ENCODE results near the gene SEPHS2. TPM values are rescaled to one million over a fixed set of nuclear protein-coding genes. Genes with fewer than 3 reads are reported as not detected.
A peak's percentile ranks its signal among the peaks of the same experiment; 100 is the strongest.

SEPHS2 gene
- total RNA-seq, 2 experiments from 2014 or later = 51.8 to 54.0 TPM

- no peaks in the 10 kb centered on the region for H3K27me3 Mint-ChIP-seq
- DNase-seq (no peak), ATAC-seq (no peak)
- no peaks in the 10 kb centered on the region for H3K9me3 Mint-ChIP-seq
- H3K4me3 Mint-ChIP-seq = no peak overlapping the region
- CTCF ChIA-PET = interaction anchor here (0.7 to 3.1 kb wide), 5 partner anchors 14 to 217 kb away, joined by 3 to 19 read pairs (median 4); partner anchors contain the start of gene DCTPP1
- intact Hi-C loops (cut with micrococcal nuclease) = no loop called here
- peak overlapping the region; percentile 82 for H3K27ac Mint-ChIP-seq
- peaks cover 80% of the 10 kb centered on the region for H3K36me3 Mint-ChIP-seq (ENCODE audit: low read depth)
- POLR2A ChIA-PET = interaction anchor here (1.3 to 11.5 kb wide), 4 partner anchors 11 to 57 kb away, joined by 3 to 280 read pairs (median 4); no protein-coding TSS in a partner anchor
- H3K4me1 Mint-ChIP-seq (ENCODE audit: low read depth) = peaks cover 54% of the 10 kb centered on the region
- TF ChIP-seq, protein P1, sequence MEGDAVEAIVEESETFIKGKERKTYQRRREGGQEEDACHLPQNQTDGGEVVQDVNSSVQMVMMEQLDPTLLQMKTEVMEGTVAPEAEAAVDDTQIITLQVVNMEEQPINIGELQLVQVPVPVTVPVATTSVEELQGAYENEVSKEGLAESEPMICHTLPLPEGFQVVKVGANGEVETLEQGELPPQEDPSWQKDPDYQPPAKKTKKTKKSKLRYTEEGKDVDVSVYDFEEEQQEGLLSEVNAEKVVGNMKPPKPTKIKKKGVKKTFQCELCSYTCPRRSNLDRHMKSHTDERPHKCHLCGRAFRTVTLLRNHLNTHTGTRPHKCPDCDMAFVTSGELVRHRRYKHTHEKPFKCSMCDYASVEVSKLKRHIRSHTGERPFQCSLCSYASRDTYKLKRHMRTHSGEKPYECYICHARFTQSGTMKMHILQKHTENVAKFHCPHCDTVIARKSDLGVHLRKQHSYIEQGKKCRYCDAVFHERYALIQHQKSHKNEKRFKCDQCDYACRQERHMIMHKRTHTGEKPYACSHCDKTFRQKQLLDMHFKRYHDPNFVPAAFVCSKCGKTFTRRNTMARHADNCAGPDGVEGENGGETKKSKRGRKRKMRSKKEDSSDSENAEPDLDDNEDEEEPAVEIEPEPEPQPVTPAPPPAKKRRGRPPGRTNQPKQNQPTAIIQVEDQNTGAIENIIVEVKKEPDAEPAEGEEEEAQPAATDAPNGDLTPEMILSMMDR (IDR thresholded peaks at IDR 0.05) = no peak
These were observed 31.3 kb upstream of the SEPHS2 start for GRCh38 chr16:30476991-30477390.

DNA sequence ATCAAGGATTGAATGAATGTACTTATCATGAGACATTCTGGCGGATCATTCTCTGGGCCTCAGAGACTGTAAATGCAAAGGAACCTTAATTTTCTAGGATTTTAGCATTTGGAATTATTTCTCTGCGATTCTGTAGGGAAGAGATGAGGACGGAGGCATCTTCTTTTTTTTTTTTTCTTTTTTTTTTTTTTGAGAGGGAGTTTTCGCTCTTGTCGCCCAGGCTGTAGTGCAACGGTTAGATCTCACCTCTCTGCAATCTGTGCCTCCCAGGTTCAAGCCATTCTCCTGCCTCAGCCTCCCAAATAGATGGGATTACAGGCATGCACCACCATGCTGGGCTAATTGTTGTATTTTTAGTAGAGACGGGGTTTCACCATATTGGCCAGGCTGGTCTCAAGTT, 29.0 kb upstream of the SEPHS2 start:
- peaks cover 57% of the 10 kb centered on the region for H3K4me1 Mint-ChIP-seq (ENCODE audit: low read depth)

DNA sequence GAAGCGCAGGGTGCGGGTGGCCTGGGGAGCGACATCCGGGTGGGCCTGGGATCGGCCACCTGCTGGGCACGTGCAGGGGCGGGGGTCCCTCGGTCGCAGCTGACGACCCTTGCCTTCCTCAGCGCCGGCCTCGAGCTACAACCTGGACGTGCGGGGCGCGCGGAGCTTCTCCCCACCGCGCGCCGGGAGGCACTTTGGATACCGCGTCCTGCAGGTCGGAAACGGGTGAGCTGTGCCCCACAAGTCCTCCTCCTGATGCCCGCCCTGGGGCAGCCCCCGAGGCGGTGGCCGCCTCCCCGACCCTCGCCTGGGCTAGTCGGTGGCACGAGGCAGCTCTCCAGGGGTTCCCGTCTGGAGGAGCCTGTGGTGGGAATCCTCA, 28.4 kb upstream of the SEPHS2 start:
- CTCF ChIA-PET = interaction anchor here (1.1 to 7.5 kb wide), 7 partner anchors 10 to 44 kb away, joined by 3 to 55 read pairs (median 14); partner anchors contain the start of genes DCTPP1 and SEPHS2
- no peaks in the 10 kb centered on the region for H3K9me3 Mint-ChIP-seq
- H3K4me1 Mint-ChIP-seq (ENCODE audit: low read depth) = peaks cover 59% of the 10 kb centered on the region
- H3K27me3 Mint-ChIP-seq = no peaks in the 10 kb centered on the region
- ATAC-seq (no peak), DNase-seq (no peak)
- peak overlapping the region; percentile 91 for H3K27ac Mint-ChIP-seq
- TF ChIP-seq, protein P1 (IDR thresholded peaks at IDR 0.05) = no peak
- H3K36me3 Mint-ChIP-seq (ENCODE audit: low read depth) = peaks cover 59% of the 10 kb centered on the region
- POLR2A ChIA-PET = interaction anchor here (0.6 to 11.5 kb wide), 23 partner anchors 10 to 127 kb away, joined by 3 to 280 read pairs (median 5); partner anchors contain the start of genes DCTPP1, SEPHS2, ZNF48 and ZNF688
- intact Hi-C loops (cut with micrococcal nuclease) = loop anchor here (2.0 to 5.0 kb wide), 2 partner anchors 25 to 37 kb away; no protein-coding TSS in a partner anchor
- H3K4me3 Mint-ChIP-seq = peak overlapping the region; percentile 100

More for the DNA sequence above, 29.0 kb upstream of the SEPHS2 start:
- H3K9me3 Mint-ChIP-seq = no peaks in the 10 kb centered on the region
- no peaks in the 10 kb centered on the region for H3K27me3 Mint-ChIP-seq
- intact Hi-C loops (cut with micrococcal nuclease) = loop anchor here (2.0 to 5.0 kb wide), 2 partner anchors 26 to 37 kb away; no protein-coding TSS in a partner anchor
- DNase-seq = no peak
- peak overlapping the region; percentile 87 for H3K27ac Mint-ChIP-seq
- no peak for ATAC-seq
- POLR2A ChIA-PET = interaction anchor here (0.8 to 11.5 kb wide), 13 partner anchors 9 to 127 kb away, joined by 3 to 280 read pairs (median 4); partner anchors contain the start of genes DCTPP1, ZNF48 and ZNF747
- CTCF ChIA-PET = interaction anchor here (1.2 to 7.5 kb wide), 7 partner anchors 17 to 45 kb away, joined by 3 to 55 read pairs (median 19); partner anchors contain the start of genes DCTPP1 and SEPHS2
- H3K36me3 Mint-ChIP-seq (ENCODE audit: low read depth) = peaks cover 60% of the 10 kb centered on the region
- TF ChIP-seq, protein P1 (IDR thresholded peaks at IDR 0.05) = no peak
- peak overlapping the region; percentile 100 for H3K4me3 Mint-ChIP-seq

GRCh38 chr16:30473231-30474073, 27.8 kb upstream of the SEPHS2 start:
- intact Hi-C loops (cut with micrococcal nuclease) = loop anchor here (2.0 to 5.0 kb wide), 2 partner anchors 25 to 36 kb away; no protein-coding TSS in a partner anchor

More at GRCh38 chr16:30473231-30474073, 27.8 kb upstream of the SEPHS2 start:
- H3K27me3 Mint-ChIP-seq = no peaks in the 10 kb centered on the region
- H3K27ac Mint-ChIP-seq = peak overlapping the region; percentile 91
- TF ChIP-seq, protein P1 (IDR thresholded peaks at IDR 0.05) = no peak
- H3K36me3 Mint-ChIP-seq (ENCODE audit: low read depth) = peaks cover 53% of the 10 kb centered on the region
- ATAC-seq (peak; percentile 32), DNase-seq (peak; percentile 90)
- POLR2A ChIA-PET = interaction anchor here (0.6 to 11.5 kb wide), 26 partner anchors 8 to 222 kb away, joined by 3 to 280 read pairs (median 5); partner anchors contain the start of genes DCTPP1, SEPHS2, ZNF688 and ZNF747
- CTCF ChIA-PET = interaction anchor here (0.8 to 7.5 kb wide), 11 partner anchors 11 to 155 kb away, joined by 3 to 55 read pairs (median 5); partner anchors contain the start of genes DCTPP1 and SEPHS2
- H3K9me3 Mint-ChIP-seq = no peaks in the 10 kb centered on the region
- H3K4me1 Mint-ChIP-seq (ENCODE audit: low read depth) = peaks cover 54% of the 10 kb centered on the region
- H3K4me3 Mint-ChIP-seq = peak overlapping the region; percentile 100

Measured in activated CD8-positive, alpha-beta T cell treated with anti-CD3 and anti-CD28 coated beads for 36 hours (primary cell).